GM19452 (cell line): Measurements from ENCODE around the gene TOPORS.

ENCODE experiments used
- ATAC-seq: cut with Tn5 transposase; IDR thresholded peaks from one replicate; pipeline ENCODE4 v1.9.1; 2021; ENCODE audit not compliant: unreplicated experiment

The TOPORS gene

DNA sequence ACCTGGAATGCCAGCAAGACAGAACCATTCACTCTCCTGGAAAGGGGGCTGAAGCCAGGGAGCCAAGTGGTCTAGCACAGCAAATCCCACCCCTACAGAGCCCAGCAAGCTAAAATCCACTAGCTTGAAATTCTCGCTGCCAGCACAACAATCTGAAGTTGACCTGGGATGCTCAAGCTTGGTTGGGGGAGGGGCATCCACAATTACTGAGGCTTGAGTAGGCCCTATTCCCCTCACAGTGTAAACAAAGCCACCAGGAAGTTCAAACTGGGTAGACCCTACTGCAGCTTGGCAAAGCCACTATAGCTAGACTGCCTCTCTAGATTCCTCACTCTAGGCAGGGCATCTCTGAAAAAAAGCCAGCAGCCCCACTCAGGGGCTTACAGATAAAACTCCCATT, 43.7 kb downstream of the TOPORS start:
- no peak for ATAC-seq

DNA sequence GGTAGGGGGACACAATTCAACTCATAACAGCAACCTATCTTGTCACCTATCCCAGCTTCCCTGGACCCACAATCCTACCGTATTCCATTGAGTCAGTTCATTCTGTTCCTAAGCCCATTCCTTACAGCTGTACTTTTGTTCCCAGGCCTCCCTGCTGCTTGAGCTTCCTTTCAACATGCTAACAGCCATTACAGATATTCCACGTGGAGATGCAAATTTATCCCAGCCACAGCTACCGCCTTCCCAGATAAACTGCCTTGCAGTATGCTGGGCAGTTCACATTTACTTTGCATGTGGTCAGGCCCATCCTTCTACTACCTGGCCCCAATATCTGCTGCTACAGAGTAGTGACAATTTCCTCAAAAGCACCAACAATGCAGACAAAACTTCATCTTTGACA, 49.4 kb downstream of the TOPORS start:
- no peak for ATAC-seq

DNA sequence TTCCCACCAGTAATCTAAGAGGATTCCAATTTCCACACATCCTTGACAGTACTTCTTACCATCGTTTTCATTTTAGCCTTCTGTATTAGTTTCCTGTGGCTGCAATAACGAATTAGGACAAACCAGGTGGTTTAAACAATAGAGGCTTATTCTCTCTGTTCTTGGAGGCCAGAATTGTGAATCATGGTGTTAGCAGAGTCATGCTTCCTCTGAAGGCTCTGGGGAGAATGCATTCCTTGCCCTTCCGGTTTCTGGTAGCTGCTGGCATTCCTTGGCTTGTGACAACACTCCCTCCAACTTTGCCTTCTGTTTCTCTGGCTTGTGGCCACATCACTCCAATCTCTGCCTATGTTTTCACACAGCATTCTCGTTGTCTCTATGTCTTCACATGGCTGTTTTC, 49.9 kb downstream of the TOPORS start:
- ATAC-seq, result no peak

DNA sequence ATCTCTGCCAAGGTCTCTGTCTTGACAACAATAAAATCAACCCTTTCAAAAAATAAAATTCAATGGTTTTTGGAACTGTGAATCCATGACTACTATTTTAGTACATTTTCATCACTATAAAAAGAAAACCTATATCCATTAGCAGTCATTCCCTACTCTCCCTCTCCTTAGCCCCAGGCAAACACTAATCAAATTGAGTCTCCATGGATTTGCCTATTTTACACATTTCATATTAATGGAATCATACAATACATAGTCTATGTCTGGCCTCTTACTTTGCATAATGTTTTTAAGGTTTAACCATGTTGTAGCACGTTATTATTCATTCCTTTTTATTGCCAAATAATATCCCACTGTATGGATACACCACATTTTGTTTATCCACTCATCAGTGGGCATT, 50.5 kb downstream of the TOPORS start:
- no peak for ATAC-seq

DNA sequence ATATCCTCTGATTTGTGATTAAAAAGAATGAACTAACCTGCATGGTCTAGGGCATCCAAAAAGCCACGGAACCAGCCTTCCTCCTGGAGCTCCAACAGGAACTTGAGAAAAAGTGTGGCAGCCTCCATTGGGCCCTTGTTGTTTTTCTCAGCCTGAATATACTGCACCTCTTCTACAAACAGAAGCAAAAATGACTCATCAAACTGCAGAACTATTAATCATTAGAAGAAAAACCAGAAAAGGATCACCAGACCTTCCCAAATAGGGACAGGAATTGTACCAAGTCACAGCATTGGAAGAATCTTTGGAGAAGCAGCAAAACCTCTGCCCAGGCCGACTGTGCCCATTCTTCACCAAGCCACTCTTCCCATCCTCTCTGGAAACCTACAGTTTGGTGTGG, 51.6 kb downstream of the TOPORS start:
- ATAC-seq, result no peak

DNA sequence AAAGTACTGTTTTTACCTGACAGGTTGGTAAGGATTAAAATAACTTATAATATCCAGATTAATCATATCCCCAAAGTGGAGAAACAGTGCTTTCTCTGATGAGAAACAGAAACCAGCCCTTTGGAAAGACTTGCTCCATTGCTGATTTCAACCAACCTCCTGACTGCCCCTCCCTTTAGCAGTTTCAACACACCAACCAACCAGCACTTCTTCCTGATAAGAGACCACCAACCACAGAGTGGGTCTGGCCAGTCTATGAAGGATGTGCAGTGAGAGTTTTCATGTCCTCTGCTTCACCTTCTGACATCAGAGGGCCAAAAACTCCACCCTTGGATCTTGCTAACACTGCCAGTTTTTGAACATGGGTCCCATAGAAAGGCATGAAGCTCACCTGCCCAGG, 54.5 kb downstream of the TOPORS start:
- ATAC-seq, result no peak

DNA sequence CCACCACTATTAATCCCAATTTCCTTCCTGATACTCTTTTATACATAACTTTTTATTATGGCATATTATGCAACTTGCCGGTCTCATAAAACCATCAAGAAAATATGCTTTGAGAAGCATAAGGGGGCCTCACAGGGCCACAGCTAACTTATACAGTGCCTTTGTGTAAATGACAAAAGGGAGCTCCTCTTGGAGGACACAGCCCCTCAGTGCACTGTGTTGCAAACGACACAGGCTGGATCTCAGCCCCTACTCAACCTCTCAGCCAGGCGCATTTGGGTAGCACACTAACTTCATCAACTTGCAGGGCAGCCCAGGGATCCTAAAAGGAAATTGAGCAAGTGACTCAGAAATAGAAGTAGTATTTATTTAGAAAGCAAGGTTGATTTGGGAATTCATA, 61.8 kb downstream of the TOPORS start:
- ATAC-seq, result no peak
